Measurements from ENCODE around the gene CCDC33.

The CCDC33 gene

DNA sequence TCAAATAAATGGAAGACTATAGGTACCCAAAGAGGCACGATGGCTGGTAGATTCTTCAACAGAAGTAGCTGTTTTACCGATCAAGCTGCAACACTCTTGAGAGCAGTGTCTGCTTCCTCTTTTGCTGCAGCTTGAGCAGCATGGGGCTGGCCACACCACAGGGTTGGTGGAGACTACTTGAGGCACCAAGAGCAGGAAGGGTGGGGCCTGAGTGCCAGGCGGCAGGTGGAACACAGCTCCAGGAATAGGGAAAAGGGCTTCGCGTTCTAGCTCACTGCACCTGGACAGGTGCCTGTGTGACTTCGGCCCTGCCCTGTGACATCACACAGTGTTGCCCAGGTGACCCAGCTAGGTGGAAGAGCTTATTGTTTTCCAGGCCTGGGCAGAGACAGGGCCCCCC lies at the start of gene CCDC33:
TSS of gene CCDC33 (plus strand) at position 365 of the 400 bp plus-strand sequence. CDS start 394 bp downstream, outside the sequence.
- no peak for DNase-seq (ENCODE audit: low read depth in 2 of 2)

DNA sequence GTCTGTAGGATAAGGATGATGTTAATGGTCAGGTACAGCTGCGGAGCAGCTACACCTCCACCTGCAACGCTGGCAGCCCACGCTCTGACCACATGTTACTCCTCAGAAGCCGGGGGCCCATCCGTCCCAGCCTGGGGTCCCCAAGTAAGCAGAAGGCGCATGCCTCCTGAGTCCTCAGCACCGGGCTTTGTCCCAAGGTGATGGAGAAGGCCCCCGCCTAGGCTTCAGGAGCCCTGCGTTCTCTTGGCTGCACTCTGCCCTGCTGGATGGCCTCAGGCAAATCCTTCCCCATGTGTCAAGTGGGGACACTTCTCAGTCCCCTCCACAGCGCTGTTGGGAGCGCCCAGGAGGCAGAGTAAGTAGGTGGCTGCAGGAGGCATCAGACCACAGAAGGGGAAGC lies 47.9 kb upstream of the CCDC33 start:
- no peak for DNase-seq (ENCODE audit: low read depth in 2 of 2)

DNA sequence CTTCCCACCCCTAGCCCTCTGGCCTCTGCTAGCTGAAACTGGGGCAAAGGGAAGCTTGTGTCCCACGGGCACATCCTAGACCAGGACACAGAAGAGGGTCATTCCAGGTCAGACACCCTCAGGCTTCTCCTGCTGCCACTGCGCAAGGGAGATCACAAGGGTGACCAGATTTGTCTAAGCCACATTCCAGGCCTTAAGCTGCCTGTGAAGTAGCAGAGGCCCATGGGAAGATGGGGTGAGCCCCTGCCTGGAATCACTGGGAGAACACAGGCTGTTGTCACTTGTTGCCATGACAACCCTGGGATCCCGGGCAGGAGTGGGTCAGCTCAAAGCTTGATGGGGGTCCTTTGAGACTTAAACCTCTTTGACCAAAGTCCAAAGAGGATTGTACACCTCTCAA lies 44.3 kb upstream of the CCDC33 start:
- DNase-seq (ENCODE audit: low read depth in 2 of 2), result no peak

DNA sequence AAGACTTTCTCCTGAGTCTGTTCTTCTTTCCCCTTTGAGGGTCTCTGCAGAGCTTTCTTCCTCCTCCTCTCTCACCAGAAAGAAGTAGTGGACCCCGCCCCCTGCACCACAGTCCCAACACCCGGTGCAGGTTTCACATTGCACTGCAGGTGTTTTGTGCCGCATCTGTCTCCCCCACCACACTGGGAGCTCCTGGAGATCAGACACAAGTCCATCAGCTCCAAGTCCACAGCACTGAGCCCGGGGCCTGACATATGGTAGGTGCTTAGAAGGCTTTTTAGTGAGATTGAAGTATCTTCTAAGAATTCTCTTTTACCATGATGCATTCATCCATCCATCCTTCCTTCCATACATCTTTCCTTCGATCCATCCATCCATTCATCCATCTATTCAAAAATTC lies 43.4 kb upstream of the CCDC33 start:
- no peak for DNase-seq (ENCODE audit: low read depth in 2 of 2)

- DNase-seq (ENCODE audit: low read depth in 2 of 2), result no peak
Measured at GRCh38 chr15:74193299-74193718, 42.8 kb upstream of the CCDC33 start.

DNA sequence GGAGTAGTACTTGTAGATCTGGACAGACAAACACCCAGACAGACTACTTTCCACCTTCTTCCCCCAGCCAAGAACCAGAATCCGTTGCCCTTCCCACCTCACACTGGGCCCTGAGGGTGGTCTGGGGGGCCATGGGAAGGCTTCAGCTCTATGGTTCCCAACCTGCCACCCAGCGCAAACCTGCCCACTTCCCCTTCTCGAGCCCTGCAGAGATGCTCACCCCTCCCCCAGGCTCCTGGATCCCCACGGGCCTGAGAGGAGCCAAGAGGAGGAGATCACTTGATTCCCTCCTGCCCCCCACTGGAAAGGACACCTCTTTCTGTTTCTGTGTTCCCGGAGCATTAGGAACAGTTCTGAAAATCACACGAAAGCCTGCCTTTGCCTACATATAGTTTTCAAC lies 42.2 kb upstream of the CCDC33 start:
- no peak for DNase-seq (ENCODE audit: low read depth in 2 of 2)

GRCh38 chr15:74194572-74195559 lies 41.3 kb upstream of the CCDC33 start:
- no peak for DNase-seq (ENCODE audit: low read depth in 2 of 2)

DNA sequence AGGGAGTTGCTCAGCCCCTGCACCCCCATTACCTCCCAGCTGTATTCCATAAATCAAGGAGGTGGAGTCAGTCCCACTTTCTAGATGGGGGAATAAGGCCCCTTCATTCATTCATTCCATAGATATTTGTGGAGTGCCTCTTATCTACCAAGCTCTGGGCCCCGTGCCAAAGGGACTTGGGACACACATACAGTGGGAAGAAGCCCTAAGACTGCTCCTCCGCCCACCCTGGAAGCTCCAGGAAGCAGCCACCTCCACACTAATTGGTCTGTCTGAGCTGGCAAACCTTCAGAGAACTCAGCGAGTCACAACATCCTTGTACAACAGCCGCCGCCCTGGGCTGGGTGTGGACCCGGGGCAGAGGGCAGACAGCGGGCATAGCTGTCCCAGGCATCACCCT lies 40.0 kb upstream of the CCDC33 start:
- no peak for DNase-seq (ENCODE audit: low read depth in 2 of 2)

DNA sequence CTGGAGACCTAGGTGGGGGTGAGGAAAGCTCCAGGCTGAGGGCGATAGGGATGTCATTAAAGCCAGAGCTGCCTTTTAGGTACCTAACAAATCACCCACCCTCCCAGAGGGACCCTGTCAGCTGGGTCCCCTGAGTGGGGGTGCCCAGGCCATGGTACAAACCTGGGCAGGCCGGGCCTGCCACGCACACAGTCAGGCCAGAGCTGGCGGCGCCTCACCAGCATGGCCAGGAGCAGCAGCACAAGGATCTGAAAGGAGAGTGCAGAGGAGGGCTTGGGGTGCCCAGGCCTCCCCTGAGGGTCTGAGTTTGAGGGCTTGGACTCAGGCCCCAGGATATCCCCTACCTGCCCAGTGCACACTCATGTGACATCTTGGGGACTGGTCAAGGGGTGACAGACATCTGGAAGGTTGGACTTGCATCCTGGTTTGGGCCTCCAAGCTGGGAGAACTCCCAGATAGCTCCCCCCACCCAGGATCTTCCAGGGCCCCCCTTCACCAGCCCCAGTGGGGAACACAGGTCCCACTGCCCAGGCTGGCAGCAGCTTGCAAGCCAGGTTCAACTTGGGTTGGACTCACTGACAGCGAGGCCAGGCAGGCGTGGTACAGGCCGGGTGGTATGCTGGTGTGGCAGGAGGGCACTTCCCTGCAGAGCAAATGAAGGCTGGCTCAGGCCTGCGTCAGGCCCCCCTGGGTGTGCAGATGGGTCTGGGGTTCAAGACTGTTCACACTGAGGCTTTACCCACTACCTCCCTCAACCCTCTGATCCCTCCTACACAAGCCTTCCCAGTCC lies 38.8 kb upstream of the CCDC33 start:
- DNase-seq (ENCODE audit: low read depth in 2 of 2), result no peak

- DNase-seq (ENCODE audit: low read depth in 2 of 2), result no peak
Measured at GRCh38 chr15:74199297-74199652, 36.9 kb upstream of the CCDC33 start.

DNA sequence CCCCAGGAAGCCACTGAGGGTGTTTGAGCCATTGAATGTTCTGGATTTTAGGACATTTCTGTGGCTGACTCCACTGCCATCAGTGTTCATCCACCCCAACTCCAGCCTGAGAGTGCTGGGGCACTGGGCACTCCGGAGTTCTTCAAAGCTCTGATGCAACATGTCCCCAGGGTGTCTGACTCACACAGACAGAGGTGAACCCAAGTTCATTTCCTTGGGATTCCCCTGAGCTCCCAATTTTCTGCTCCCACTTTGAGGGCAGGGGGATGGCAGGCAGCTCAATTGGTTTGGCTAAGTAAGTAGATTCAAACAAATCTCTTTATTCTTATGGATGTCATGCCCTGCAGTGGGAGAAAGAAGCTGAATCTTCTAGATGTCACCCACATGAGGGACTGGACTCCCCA lies 35.7 kb upstream of the CCDC33 start:
- DNase-seq (ENCODE audit: low read depth in 2 of 2), result no peak

DNA sequence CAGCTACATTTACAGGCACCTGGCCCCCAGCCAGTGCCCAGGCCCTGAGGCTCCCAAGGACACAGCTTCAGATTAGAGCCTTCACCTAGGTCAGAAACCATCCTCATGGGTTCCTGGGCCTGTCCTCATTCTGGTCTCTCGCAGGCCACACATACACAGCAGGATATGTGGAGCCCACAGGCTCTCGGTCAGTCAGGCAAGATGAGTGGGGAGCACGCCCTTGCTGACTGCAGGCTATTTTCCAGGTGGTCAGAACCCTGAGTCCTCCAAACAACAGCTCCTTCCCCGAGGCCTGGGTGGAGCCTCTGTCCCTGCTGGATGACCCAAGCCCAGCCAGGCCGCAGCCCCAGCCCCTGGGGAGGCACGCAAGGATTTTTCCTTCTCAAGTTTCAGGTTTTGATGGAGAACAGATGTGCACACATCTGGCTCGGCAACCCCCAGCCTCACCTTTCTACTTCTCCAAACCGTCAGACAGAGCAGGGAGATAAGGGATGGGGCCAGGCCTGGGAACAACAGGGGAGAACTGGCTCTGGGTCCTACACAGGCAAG lies 35.2 kb upstream of the CCDC33 start:
- no peak for DNase-seq (ENCODE audit: low read depth in 2 of 2)

- DNase-seq (ENCODE audit: low read depth in 2 of 2), result no peak
Measured at GRCh38 chr15:74201710-74202420, 34.3 kb upstream of the CCDC33 start.

- no peak for DNase-seq (ENCODE audit: low read depth in 2 of 2)
Measured at GRCh38 chr15:74202452-74203401, 33.4 kb upstream of the CCDC33 start, which contains the start of gene STRA6. Gene STRA6, minus strand, starts transcription at chr15:74202787. Its CDS starts 520 bp downstream, at chr15:74202267.

DNA sequence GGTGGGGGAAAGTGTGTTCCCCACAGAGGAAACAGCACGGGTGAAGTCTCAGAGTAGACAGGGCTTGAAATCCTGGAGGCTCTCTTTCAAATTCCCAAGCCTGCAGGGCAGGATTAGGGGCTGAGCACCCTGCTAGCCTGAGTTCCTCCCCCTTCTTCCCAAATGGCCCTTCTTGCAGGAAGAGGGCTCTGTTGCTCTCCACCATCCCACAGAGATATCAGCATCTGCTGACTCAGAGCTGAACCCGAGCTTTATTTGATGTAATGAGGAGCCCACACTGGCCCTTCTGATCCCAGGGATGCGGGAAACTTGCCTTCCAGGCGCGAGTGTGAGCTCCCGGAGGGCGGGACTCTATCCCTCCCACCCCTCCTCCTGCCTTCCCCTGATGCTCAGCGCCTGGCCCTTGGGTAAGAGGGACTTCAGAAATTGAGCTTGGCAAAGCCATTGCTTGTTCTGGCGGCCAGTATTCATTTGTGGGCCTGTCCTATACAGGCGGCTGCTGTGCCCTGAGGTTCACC lies 32.2 kb upstream of the CCDC33 start:
- no peak for DNase-seq (ENCODE audit: low read depth in 2 of 2)

DNA sequence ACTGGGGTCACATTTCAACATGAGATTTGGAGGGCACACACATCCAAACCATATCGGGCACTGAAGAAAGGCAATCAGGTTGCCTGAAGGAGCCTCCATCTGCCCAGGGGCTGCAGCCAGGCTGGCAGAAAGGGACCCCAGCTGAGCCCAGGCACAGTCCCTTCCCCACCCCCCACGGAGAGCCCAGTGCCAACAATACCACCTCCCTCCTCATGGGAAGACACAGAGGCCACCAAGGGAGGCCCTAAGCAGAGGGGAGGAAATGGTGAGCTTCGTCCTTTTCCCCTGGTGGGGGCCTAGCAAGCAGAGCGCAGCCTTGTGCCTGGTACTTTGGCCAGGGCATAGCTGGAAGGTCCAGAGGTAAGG lies 30.6 kb upstream of the CCDC33 start:
- DNase-seq (ENCODE audit: low read depth in 2 of 2), result no peak

GRCh38 chr15:74206801-74207281 lies 29.3 kb upstream of the CCDC33 start:
- no peak for DNase-seq (ENCODE audit: low read depth in 2 of 2)

- no peak for DNase-seq (ENCODE audit: low read depth in 2 of 2)
Measured at GRCh38 chr15:74207652-74208440, 28.3 kb upstream of the CCDC33 start.

DNA sequence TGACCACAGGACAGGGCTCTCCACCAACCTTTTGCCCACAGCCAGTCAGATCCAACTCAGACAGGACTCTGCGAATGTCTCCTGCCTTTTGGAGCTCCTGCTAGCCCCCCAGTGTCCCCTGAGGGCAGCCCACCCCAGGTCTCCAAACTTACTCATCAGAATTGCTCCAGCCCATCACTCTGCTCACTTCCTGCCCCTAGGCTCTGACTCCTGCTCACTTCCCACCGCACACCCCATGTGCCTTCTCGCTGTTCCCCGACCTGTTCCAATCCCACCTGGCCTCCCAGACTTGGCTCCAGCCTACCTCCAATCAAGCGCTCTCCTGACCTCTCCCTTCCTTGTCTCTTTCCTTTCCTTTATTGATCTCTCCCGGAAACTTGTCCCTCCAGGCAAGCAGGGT lies 27.6 kb upstream of the CCDC33 start:
- no peak for DNase-seq (ENCODE audit: low read depth in 2 of 2)

Data from activated CD4-positive, alpha-beta T cell treated with anti-CD3 and anti-CD28 coated beads for 24 hours (primary cell).